HepG2 (cell line): ENCODE results near the gene MADCAM1. TPM values are rescaled to one million over a fixed set of nuclear protein-coding genes. Genes with fewer than 3 reads are reported as not detected.

ENCODE experiments used
- FOXM1 ChIP-seq: sonication (generic); formaldehyde crosslinking; IDR thresholded peaks from 2 replicates; pipeline ENCODE4 v1.5.0; 2020; ENCODE audit warnings: missing genetic modification reagents
- IKZF1 ChIP-seq: fragments of 450-650 bp; IDR thresholded peaks from 2 replicates; pipeline ENCODE4 v1.7.1; 2016
- JUN ChIP-seq: sonication (generic); formaldehyde crosslinking; IDR thresholded peaks from 2 replicates; pipeline ENCODE4 v1.4.0; 2020; ENCODE audit warnings: mild to moderate bottlenecking, missing genetic modification reagents
- KDM1A ChIP-seq: IDR thresholded peaks from 2 replicates; pipeline ENCODE4 v1.6.1; 2016; ENCODE audit warnings: missing compliant biosample characterization
- KLF16 ChIP-seq, 2 experiments: sonication (generic) in 1 of 2; formaldehyde crosslinking in 1 of 2; IDR thresholded peaks; 2 replicates each; pipeline versions ENCODE4 v1.6.1 to v1.8.0; 2016 to 2023; ENCODE audit warnings: missing genetic modification reagents in 2 of 2, missing compliant biosample characterization in 1 of 2
- MED8 ChIP-seq: sonication (generic); formaldehyde crosslinking; IDR thresholded peaks from 2 replicates; pipeline ENCODE4 v1.8.1; 2023; ENCODE audit warnings: mild to moderate bottlenecking, missing genetic modification reagents; ENCODE audit not compliant: insufficient replicate concordance
- PHF21A ChIP-seq: sonication (generic); formaldehyde crosslinking; IDR thresholded peaks from 2 replicates; pipeline ENCODE4 v1.5.0; 2020; ENCODE audit warnings: mild to moderate bottlenecking, missing genetic modification reagents
- SALL1 ChIP-seq: sonication (generic); formaldehyde crosslinking; IDR thresholded peaks from 2 replicates; pipeline ENCODE4 v1.8.0; 2022; ENCODE audit warnings: mild to moderate bottlenecking, missing genetic modification reagents
- SCMH1 ChIP-seq: sonication (generic); formaldehyde crosslinking; IDR thresholded peaks from 2 replicates; pipeline ENCODE4 v1.9.0; 2021; ENCODE audit warnings: missing genetic modification reagents, mild to moderate bottlenecking, borderline replicate concordance
- TAF1 ChIP-seq: sonication (generic); formaldehyde crosslinking; IDR thresholded peaks from 2 replicates; pipeline ENCODE4 v1.4.0; 2020; ENCODE audit warnings: missing genetic modification reagents
- ZMYM4 ChIP-seq: sonication (generic); formaldehyde crosslinking; IDR thresholded peaks from 2 replicates; pipeline ENCODE4 v1.8.1; 2023; ENCODE audit warnings: mild to moderate bottlenecking, missing genetic modification reagents
- ZNF30 ChIP-seq: sonication (generic); formaldehyde crosslinking; IDR thresholded peaks from 2 replicates; pipeline ENCODE4 v1.5.0; 2020; ENCODE audit warnings: mild to moderate bottlenecking, missing genetic modification reagents
- ZNF382 ChIP-seq: sonication (generic); formaldehyde crosslinking; IDR thresholded peaks from 2 replicates; pipeline ENCODE4 v1.5.0; 2020; ENCODE audit warnings: missing genetic modification reagents, mild to moderate bottlenecking, borderline replicate concordance
- ZNF446 ChIP-seq: sonication (generic); formaldehyde crosslinking; IDR thresholded peaks from 2 replicates; pipeline ENCODE4 v1.5.0; 2020; ENCODE audit warnings: mild to moderate bottlenecking, missing genetic modification reagents
- ZNF501 ChIP-seq: sonication (generic); formaldehyde crosslinking; IDR thresholded peaks from 2 replicates; pipeline ENCODE4 v1.5.1; 2020; ENCODE audit warnings: mild to moderate bottlenecking, moderate library complexity, missing genetic modification reagents
- ZNF724P ChIP-seq: sonication (generic); formaldehyde crosslinking; IDR thresholded peaks from 2 replicates; pipeline ENCODE4 v1.8.0; 2022; ENCODE audit warnings: missing genetic modification reagents, borderline replicate concordance
- ZNF790 ChIP-seq: sonication (generic); formaldehyde crosslinking; IDR thresholded peaks from 2 replicates; pipeline ENCODE4 v1.8.0; 2022; ENCODE audit warnings: missing genetic modification reagents, mild to moderate bottlenecking, borderline replicate concordance
- polyA plus RNA-seq, 8 experiments: library from polyadenylated mRNA; depleted of rRNA in 3 of 8; stranded (reverse) in 7 of 8; unstranded in 1 of 8; fragments of >200 nt; fragmentation: Illumina TruSeq in 4 of 8; extraction: Trizol in 4 of 8; gene quantifications; 2 replicates each; pipeline versions ENCODE4 v1.2.1 to v1.2.3, GENCODE V29; 2011 to 2016; ENCODE audit warnings: low read depth in 4 of 8, missing spikeins in 1 of 8, mixed read lengths in 1 of 8; ENCODE audit not compliant: insufficient read depth in 1 of 8
- total RNA-seq, 5 experiments: library from RNA; depleted of rRNA; stranded (reverse); fragments of >200 nt; fragmentation: Illumina TruSeq; extraction: Trizol; gene quantifications; 2 replicates each; pipeline ENCODE4 v1.2.3, GENCODE V29; 2016; ENCODE audit warnings: low read depth in 1 of 5
- TF ChIP-seq, protein P1 (sequence below): sonication (generic); formaldehyde crosslinking; IDR thresholded peaks from 2 replicates; pipeline ENCODE4 v1.4.0; 2020; ENCODE audit warnings: missing genetic modification reagents, mild to moderate bottlenecking, borderline replicate concordance
- TF ChIP-seq, protein P2 (sequence below): sonication (generic); formaldehyde crosslinking; IDR thresholded peaks from 2 replicates; pipeline ENCODE4 v1.4.0; 2020; ENCODE audit warnings: missing genetic modification reagents, borderline replicate concordance
- TF ChIP-seq, protein P3 (sequence below): sonication (generic); IDR thresholded peaks from 2 replicates; pipeline ENCODE4 v1.6.1; 2016; ENCODE audit warnings: low read depth, borderline replicate concordance
- TF ChIP-seq, protein P4 (sequence below): IDR thresholded peaks from 2 replicates; pipeline ENCODE4 v1.6.1; 2016; ENCODE audit warnings: low read depth
- TF ChIP-seq, protein P5 (sequence below): sonication (generic); formaldehyde crosslinking; IDR thresholded peaks from 2 replicates; pipeline ENCODE4 v1.8.1; 2023; ENCODE audit warnings: mild to moderate bottlenecking, missing genetic modification reagents, borderline replicate concordance

The MADCAM1 gene
- total and polyA plus RNA-seq, 2 of the 13 experiments (the other 11 are each of a cell fraction or from before 2014, with no cell fraction given) = 0.29 to 0.33 TPM

DNA sequence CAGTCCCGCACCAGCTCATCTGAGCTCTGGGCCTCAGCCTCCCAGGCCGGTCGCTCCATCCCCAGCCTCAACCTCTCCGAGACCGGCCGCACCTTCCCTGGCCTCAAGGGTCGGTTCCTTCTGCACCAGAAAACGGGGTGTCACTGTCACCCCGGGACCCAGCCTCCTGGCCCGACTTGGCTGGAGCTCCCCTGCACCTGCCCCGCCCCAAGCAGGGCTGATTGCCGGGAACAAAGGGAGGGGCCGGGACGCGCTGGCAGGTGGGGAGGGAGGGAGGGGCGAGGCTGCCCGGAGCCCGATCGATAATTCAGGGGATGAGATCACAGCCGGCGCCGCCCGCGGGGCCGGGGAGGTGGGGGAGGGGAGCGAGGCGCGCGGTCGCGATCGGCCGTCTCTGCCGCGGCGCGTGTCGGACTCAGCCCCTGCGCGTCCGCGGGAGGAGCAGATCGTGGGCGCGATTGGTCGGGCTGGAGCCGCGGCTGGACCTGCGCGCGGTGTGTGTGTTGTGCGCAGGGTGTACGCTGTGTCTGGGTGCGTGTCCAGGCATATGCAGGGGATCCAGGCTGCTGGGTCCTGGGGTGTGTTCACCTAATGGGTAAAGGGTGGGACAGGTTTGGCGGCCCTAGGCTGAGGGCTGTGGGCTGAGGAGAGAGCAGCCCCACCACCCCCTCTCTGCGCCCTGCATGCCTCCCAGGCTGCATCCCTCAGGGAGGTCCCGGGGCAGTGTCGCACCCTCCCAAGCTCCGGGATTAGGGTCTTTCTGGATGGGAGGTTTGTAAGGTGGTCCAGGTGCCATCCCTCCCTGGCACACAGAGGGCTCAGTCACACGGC lies 34.4 kb upstream of the MADCAM1 start (continued):
- TF ChIP-seq MED8 (CRISPR knock-in tag) = no peak
- peak; percentile 94 for TF ChIP-seq JUN (CRISPR knock-in tag)
- TF ChIP-seq KLF16 (CRISPR knock-in tag; IDR thresholded peaks at IDR 0.05) = peak in 1 of 2 experiments; percentile 65; a peak in 2 of 4 replicates
- TF ChIP-seq TAF1 (CRISPR knock-in tag) = no peak
- TF ChIP-seq SCMH1 = no peak
- no peak for TF ChIP-seq ZNF382 (CRISPR knock-in tag)
- TF ChIP-seq, protein P1, sequence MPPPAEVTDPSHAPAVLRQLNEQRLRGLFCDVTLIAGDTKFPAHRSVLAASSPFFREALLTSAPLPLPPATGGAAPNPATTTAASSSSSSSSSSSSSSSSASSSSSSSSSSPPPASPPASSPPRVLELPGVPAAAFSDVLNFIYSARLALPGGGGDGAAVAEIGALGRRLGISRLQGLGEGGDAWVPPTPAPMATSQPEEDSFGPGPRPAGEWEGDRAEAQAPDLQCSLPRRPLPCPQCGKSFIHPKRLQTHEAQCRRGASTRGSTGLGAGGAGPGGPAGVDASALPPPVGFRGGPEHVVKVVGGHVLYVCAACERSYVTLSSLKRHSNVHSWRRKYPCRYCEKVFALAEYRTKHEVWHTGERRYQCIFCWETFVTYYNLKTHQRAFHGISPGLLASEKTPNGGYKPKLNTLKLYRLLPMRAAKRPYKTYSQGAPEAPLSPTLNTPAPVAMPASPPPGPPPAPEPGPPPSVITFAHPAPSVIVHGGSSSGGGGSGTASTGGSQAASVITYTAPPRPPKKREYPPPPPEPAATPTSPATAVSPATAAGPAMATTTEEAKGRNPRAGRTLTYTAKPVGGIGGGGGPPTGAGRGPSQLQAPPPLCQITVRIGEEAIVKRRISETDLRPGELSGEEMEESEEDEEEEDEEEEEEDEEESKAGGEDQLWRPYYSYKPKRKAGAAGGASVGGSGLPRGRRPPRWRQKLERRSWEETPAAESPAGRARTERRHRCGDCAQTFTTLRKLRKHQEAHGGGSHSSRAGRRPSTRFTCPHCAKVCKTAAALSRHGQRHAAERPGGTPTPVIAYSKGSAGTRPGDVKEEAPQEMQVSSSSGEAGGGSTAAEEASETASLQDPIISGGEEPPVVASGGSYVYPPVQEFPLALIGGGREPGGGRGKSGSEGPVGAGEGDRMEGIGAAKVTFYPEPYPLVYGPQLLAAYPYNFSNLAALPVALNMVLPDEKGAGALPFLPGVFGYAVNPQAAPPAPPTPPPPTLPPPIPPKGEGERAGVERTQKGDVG (CRISPR knock-in tag) = no peak
- TF ChIP-seq IKZF1 = no peak
- TF ChIP-seq KDM1A (CRISPR knock-in tag) = no peak
- no peak for TF ChIP-seq ZMYM4 (CRISPR knock-in tag)
- TF ChIP-seq, protein P2, sequence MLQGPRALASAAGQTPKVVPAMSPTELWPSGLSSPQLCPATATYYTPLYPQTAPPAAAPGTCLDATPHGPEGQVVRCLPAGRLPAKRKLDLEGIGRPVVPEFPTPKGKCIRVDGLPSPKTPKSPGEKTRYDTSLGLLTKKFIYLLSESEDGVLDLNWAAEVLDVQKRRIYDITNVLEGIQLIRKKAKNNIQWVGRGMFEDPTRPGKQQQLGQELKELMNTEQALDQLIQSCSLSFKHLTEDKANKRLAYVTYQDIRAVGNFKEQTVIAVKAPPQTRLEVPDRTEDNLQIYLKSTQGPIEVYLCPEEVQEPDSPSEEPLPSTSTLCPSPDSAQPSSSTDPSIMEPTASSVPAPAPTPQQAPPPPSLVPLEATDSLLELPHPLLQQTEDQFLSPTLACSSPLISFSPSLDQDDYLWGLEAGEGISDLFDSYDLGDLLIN = no peak
- TF ChIP-seq FOXM1 (CRISPR knock-in tag) = no peak
- peak; percentile 35; the same call in 1 of the 2 replicates for TF ChIP-seq ZNF501
- TF ChIP-seq ZNF724P (CRISPR knock-in tag) = no peak
- TF ChIP-seq, protein P3, sequence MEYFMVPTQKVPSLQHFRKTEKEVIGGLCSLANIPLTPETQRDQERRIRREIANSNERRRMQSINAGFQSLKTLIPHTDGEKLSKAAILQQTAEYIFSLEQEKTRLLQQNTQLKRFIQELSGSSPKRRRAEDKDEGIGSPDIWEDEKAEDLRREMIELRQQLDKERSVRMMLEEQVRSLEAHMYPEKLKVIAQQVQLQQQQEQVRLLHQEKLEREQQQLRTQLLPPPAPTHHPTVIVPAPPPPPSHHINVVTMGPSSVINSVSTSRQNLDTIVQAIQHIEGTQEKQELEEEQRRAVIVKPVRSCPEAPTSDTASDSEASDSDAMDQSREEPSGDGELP = peak; percentile 57; the same call in 1 of the 2 replicates
- no peak for TF ChIP-seq ZNF446 (CRISPR knock-in tag)
- peak; percentile 55; the same call in 1 of the 2 replicates for TF ChIP-seq PHF21A (CRISPR knock-in tag)
- TF ChIP-seq SALL1 (CRISPR knock-in tag) = peak; percentile 69
- TF ChIP-seq ZNF790 (CRISPR knock-in tag) = peak; percentile 14; the same call in 1 of the 2 replicates
- TF ChIP-seq, protein P4, sequence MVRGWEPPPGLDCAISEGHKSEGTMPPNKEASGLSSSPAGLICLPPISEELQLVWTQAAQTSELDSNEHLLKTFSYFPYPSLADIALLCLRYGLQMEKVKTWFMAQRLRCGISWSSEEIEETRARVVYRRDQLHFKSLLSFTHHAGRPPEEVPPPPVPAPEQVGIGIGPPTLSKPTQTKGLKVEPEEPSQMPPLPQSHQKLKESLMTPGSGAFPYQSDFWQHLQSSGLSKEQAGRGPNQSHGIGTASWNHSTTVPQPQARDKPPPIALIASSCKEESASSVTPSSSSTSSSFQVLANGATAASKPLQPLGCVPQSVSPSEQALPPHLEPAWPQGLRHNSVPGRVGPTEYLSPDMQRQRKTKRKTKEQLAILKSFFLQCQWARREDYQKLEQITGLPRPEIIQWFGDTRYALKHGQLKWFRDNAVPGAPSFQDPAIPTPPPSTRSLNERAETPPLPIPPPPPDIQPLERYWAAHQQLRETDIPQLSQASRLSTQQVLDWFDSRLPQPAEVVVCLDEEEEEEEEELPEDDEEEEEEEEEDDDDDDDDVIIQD (CRISPR knock-in tag) = no peak
- TF ChIP-seq, protein P5, sequence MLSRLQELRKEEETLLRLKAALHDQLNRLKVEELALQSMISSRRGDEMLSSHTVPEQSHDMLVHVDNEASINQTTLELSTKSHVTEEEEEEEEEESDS = no peak
- no peak for TF ChIP-seq ZNF30 (CRISPR knock-in tag)
